ENCODE measurements around the gene VASP. TPM values are rescaled to one million over a fixed set of nuclear protein-coding genes. Genes with fewer than 3 reads are reported as not detected.

The VASP gene
- total and polyA plus RNA-seq, 2 donors (not counting 1 experiment from before 2014, with no cell fraction given) = 40.3 to 67.9 TPM

GRCh38 chr19:45526971-45527370 is 19.7 kb downstream of the VASP start:
- Histone ChIP-seq H2AFZ (ENCODE audit: low read length) (no peak overlapping the region), H3K4me3 (replicated peaks in 1 of 4; ENCODE audit: control extremely low read depth in 1 of 4, insufficient read depth in 1 of 4, low read depth in 3 of 4, low read length in 4 of 4) (no peak overlapping the region), H3K9me3 (ENCODE audit: control insufficient read depth, insufficient read depth, low read depth, low read length) (no peaks in the 10 kb centered on the region), H4K20me1 (ENCODE audit: control insufficient read depth, extremely low read depth, insufficient read depth, low read length) (no peaks in the 10 kb centered on the region), H3K79me2 (ENCODE audit: control insufficient read depth, insufficient read depth, low read length) (no peaks in the 10 kb centered on the region), H3K27ac (ENCODE audit: insufficient read depth, low read length) (no peak overlapping the region), H3K9ac (ENCODE audit: insufficient read depth, low read length) (no peak overlapping the region), H3K36me3 (ENCODE audit: control insufficient read depth, insufficient read depth, low read length) (peaks cover 19% of the 10 kb centered on the region), H3K4me2 (ENCODE audit: extremely low read depth, insufficient read depth, low read length) (no peak overlapping the region), H3K4me1 (ENCODE audit: control insufficient read depth, extremely low read depth, insufficient read depth, low read length) (peaks cover 6% of the 10 kb centered on the region), H3K27me3 (ENCODE audit: control insufficient read depth, insufficient read depth, low read length) (no peaks in the 10 kb centered on the region)
- TF ChIP-seq, protein P1, sequence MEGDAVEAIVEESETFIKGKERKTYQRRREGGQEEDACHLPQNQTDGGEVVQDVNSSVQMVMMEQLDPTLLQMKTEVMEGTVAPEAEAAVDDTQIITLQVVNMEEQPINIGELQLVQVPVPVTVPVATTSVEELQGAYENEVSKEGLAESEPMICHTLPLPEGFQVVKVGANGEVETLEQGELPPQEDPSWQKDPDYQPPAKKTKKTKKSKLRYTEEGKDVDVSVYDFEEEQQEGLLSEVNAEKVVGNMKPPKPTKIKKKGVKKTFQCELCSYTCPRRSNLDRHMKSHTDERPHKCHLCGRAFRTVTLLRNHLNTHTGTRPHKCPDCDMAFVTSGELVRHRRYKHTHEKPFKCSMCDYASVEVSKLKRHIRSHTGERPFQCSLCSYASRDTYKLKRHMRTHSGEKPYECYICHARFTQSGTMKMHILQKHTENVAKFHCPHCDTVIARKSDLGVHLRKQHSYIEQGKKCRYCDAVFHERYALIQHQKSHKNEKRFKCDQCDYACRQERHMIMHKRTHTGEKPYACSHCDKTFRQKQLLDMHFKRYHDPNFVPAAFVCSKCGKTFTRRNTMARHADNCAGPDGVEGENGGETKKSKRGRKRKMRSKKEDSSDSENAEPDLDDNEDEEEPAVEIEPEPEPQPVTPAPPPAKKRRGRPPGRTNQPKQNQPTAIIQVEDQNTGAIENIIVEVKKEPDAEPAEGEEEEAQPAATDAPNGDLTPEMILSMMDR (conservative IDR thresholded peaks at IDR 0.05 in 1 of 2, IDR thresholded peaks at IDR 0.05 in 1 of 2; ENCODE audit: low read depth in 1 of 2, low read length in 2 of 2) = no peak
- no peak for TF ChIP-seq EZH2 (IDR thresholded peaks at IDR 0.05; ENCODE audit: low read length, missing control alignments)
- no peak for DNase-seq (ENCODE audit: low read depth in 2 of 2)

- no peaks in the 10 kb centered on the region for H3K79me2 ChIP-seq (ENCODE audit: control insufficient read depth, insufficient read depth, low read length)
- H3K4me2 ChIP-seq (ENCODE audit: extremely low read depth, insufficient read depth, low read length) = no peak overlapping the region
- H4K20me1 ChIP-seq (ENCODE audit: control insufficient read depth, extremely low read depth, insufficient read depth, low read length) = no peaks in the 10 kb centered on the region
- H3K36me3 ChIP-seq (ENCODE audit: control insufficient read depth, insufficient read depth, low read length) = peaks cover 19% of the 10 kb centered on the region
- DNase-seq (ENCODE audit: low read depth in 2 of 2) = no peak
- H3K4me3 ChIP-seq (replicated peaks in 1 of 4; ENCODE audit: control extremely low read depth in 1 of 4, insufficient read depth in 1 of 4, low read depth in 3 of 4, low read length in 4 of 4) = no peak overlapping the region
- peaks cover 6% of the 10 kb centered on the region for H3K4me1 ChIP-seq (ENCODE audit: control insufficient read depth, extremely low read depth, insufficient read depth, low read length)
- H3K9ac ChIP-seq (ENCODE audit: insufficient read depth, low read length) = no peak overlapping the region
- H3K9me3 ChIP-seq (ENCODE audit: control insufficient read depth, insufficient read depth, low read depth, low read length) = no peaks in the 10 kb centered on the region
- H3K27me3 ChIP-seq (ENCODE audit: control insufficient read depth, insufficient read depth, low read length) = no peaks in the 10 kb centered on the region
- no peak overlapping the region for H3K27ac ChIP-seq (ENCODE audit: insufficient read depth, low read length)
- H2AFZ ChIP-seq (ENCODE audit: low read length) = no peak overlapping the region
- no peak for TF ChIP-seq EZH2 (IDR thresholded peaks at IDR 0.05; ENCODE audit: low read length, missing control alignments)
- TF ChIP-seq, protein P1 (conservative IDR thresholded peaks at IDR 0.05 in 1 of 2, IDR thresholded peaks at IDR 0.05 in 1 of 2; ENCODE audit: low read depth in 1 of 2, low read length in 2 of 2) = no peak
Measured at GRCh38 chr19:45527731-45528130, 20.5 kb downstream of the VASP start.

- peak; percentile 43 to 78 for DNase-seq (ENCODE audit: low read depth in 2 of 2)
- Histone ChIP-seq H3K36me3 (ENCODE audit: control insufficient read depth, insufficient read depth, low read length) (peaks cover 19% of the 10 kb centered on the region), H3K27ac (ENCODE audit: insufficient read depth, low read length) (no peak overlapping the region), H3K4me3 (replicated peaks in 1 of 4; ENCODE audit: control extremely low read depth in 1 of 4, insufficient read depth in 1 of 4, low read depth in 3 of 4, low read length in 4 of 4) (peak overlapping the region in 1 of 4 experiments; percentile 9), H4K20me1 (ENCODE audit: control insufficient read depth, extremely low read depth, insufficient read depth, low read length) (no peaks in the 10 kb centered on the region), H3K9me3 (ENCODE audit: control insufficient read depth, insufficient read depth, low read depth, low read length) (no peaks in the 10 kb centered on the region), H3K4me1 (ENCODE audit: control insufficient read depth, extremely low read depth, insufficient read depth, low read length) (peaks cover 6% of the 10 kb centered on the region), H3K4me2 (ENCODE audit: extremely low read depth, insufficient read depth, low read length) (no peak overlapping the region), H3K79me2 (ENCODE audit: control insufficient read depth, insufficient read depth, low read length) (no peaks in the 10 kb centered on the region), H3K9ac (ENCODE audit: insufficient read depth, low read length) (no peak overlapping the region), H2AFZ (ENCODE audit: low read length) (no peak overlapping the region), H3K27me3 (ENCODE audit: control insufficient read depth, insufficient read depth, low read length) (no peaks in the 10 kb centered on the region)
- TF ChIP-seq, protein P1 (conservative IDR thresholded peaks at IDR 0.05 in 1 of 2, IDR thresholded peaks at IDR 0.05 in 1 of 2; ENCODE audit: low read depth in 1 of 2, low read length in 2 of 2) = no peak
- no peak for TF ChIP-seq EZH2 (IDR thresholded peaks at IDR 0.05; ENCODE audit: low read length, missing control alignments)
Measured at GRCh38 chr19:45528149-45528743, 21.0 kb downstream of the VASP start.

All from fibroblast of lung (primary cell).